AML-193 (cell line): ENCODE results near the gene IZUMO1.
"Not testable (repeated sequence)": the region's sequence is repeated elsewhere in the genome, so short reads cannot be mapped to it uniquely, and the experiment has no call there.

Source experiments
- DNase-seq, 2 experiments: peaks; one replicate each; lab custom pipeline; 2025; lab: John Stamatoyannopoulos, UW

IZUMO1 gene

DNA sequence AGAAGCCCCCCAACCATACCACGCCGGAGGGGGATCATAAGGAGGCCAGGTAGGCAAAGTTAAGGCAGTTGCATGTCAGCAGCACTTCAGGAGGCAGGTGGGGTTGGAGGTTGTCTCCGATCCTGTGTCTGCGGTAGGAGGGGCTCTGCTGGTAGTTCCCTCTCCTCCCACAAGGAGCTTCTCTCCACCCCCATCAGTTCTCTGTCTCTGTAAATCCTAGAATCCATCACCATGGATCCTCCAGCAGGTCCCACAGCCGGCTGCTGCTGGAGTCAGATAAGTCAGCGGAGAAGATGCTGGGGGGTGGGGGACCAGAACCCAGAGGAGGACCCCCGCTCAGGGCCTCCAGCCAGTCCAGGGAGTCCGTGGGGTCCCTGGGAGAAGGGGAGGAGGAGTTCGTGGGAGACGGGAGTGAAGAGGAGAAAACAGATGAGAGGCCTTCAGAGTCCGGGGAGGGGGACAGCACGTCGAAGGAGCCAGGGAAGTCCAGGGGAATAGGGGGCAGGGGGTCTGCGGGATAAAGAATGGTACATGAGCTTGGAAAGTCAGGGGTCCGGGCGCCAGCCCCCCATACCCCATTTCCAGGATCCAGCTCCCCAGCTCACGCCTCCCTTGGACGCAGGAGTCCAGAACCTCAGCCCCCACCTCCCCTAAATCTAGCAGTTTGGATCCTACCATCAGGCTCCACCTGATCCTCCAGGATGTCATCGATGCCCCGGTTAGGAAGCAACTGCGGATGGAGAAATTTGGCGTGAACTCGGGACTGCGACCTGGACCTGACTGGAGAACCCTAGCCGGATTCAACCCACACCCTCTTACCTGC lies 33.5 kb downstream of the IZUMO1 start:
- peak; percentile 0 to 1 for DNase-seq

- no peak for DNase-seq
These were observed 35.5 kb downstream of the IZUMO1 start for GRCh38 chr19:48711106-48711662.

DNA sequence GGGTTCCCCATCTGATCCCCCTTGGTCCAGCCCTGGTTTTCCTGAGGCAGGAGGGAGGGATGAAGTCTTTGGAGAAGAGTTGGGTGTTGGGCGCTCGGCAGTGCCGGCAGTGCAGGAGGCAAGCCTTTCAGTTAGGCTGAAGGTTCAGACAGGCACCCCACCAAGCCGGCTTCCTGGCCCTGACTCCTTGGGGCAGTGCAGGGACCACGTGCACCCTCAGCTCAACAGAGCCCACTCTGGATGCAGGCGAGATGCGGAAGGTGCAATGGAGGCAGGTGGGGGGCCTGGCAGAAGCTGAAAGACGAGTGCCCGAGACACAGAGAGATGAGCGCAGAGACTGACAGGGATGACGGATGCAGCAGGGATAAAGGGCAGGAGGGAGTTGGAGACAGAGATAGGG lies 38.2 kb downstream of the IZUMO1 start:
- DNase-seq = no peak

DNA sequence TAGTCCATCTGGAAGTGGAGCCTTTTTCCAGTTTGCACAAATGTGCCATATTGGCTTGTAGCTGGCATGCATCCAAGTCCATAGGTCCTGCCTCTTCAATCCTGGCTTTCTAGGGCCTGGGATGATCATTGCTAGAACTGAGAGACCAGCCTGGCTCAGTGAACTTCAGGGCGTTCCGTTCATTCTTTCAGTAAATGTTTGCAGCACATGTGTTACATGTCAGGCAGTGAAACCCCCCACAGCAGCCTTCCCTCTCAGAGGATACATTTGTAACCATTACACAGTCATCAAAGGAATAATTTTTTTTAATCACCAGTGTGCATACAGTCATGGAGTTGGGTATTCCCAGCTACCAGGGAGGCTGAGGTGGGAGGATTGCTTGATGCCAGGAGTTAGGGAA lies 41.3 kb downstream of the IZUMO1 start:
- no peak for DNase-seq

DNA sequence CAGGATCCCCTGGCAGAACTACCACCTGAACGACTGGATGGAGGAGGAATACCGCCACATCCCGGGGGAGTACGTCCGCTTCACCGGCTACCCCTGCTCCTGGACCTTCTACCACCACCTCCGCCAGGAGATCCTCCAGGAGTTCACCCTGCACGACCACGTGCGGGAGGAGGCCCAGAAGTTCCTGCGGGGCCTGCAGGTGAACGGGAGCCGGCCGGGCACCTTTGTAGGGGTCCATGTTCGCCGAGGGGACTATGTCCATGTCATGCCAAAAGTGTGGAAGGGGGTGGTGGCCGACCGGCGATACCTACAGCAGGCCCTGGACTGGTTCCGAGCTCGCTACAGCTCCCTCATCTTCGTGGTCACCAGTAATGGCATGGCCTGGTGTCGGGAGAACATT lies 43.4 kb downstream of the IZUMO1 start:
- DNase-seq = no peak

DNA sequence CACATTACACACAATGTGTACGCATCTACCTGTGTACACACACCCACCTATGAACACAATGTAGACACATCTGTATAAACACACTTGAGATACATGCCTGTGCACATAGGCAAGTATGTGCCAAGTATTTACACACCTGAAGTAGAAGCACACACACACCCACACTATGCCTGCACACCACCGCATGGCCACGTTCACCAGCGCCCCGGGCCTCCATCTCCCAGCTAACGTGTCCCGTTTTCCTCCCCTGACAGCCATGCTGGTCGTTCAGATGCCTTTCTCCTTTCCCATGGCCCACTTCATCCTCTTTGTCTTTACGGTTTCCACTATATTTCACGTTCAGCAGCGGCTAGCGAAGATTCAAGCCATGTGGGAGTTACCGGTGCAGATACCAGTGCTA lies 44.0 kb downstream of the IZUMO1 start:
- no peak for DNase-seq

GRCh38 chr19:48698046-48698445 lies 48.7 kb downstream of the IZUMO1 start:
- no peak for DNase-seq

DNA sequence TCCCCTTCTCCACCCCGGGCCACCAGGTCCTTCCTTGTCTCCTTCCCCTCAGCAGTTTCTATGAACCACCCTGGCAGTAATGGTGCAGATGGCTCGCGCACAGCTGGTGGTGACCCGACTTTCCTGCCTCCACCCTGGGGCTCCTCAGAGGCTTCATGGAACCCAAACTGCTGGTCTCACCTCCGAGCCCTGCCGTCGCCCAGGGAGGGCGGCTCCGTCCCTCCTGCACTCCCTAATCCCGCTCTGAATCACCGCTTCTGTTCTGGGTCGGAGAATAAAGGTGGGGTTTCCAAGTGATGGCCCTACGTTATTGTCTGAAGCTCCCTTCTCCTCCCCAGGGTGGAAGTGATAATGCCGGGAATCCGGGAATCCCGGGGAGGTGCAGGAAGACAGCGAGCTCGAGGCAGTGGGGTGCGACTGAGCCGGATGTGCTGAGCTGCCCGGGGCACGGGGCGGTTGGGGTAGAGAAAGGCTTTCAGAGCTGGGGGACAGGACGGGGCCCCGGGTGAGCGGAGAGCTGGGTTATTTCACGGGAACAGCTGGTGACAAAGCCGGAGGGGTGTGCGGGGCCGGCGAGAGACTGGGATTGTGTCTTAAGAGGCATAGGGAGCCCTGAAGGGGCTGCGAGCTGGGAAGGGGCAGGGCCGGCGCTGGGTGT lies 50.2 kb downstream of the IZUMO1 start:
- DNase-seq = no peak

DNA sequence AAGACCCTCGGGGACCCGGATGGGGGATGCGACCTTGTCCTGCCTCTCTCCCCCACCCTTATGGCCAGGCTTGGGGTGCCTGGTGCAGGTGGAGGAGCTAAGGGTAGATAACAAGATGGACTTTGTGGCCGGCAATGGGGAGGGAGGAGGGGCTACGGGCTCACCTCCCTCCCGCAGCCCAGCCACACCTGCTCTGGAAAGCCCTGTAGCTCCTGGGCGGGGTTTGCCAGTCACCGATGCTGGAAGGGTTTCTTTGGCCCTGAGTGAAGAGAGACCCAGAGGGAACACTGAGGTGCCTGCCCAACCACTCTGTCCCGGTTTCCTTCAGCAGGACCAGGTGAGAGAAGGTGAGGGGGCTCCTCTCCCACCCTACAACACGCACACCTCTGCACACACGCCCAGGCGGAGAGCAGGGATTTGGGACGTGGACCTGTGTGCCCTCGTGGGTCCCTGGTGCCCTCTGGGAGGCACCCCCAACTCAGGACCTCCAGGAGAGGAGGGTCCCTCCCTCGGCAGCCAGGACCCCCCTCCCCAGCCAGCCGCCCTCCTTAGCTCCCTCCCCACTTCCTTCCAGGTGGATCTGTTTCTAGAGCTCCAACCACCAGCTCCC lies 50.9 kb downstream of the IZUMO1 start, which contains the start of gene FUT2:
TSS of gene FUT2 (plus strand) at position 229 of the 610 bp plus-strand sequence. CDS start 6,986 bp downstream, outside the sequence.
- no peak for DNase-seq

DNA sequence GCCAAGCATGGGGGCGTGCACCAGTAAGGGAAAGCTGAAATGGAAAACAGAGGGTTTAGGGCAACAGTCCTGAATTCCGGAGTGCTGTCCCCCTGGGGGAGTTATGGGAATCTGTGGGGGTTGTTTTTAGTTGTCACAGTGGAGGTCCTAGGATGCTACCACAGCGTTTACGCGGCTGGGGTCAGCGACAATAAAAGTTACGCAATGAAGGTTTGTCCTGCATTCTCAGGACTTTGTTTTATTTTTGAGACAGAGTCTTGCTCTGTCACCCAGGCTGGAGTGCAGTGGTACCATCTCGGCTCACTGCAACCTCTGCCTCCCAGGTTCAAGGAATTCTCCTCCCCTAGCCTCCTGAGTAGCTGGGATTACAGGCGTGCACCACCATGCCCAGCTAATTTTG lies 53.1 kb downstream of the IZUMO1 start:
- DNase-seq = not testable (repeated sequence)
